GM19099 (cell line): Measurements from ENCODE around the gene CSTF1.

ENCODE experiments used
- POLR2A ChIP-seq: IDR thresholded peaks from 3 replicates; pipeline ENCODE4 v1.6.1; 2011; ENCODE audit warnings: low read depth; ENCODE audit not compliant: insufficient read length; ENCODE audit errors: extremely low read depth

The CSTF1 gene

GRCh38 chr20:56360133-56360907 lies 32.1 kb upstream of the CSTF1 start:
- no peak for TF ChIP-seq POLR2A

GRCh38 chr20:56360908-56361205 lies 31.6 kb upstream of the CSTF1 start:
- TF ChIP-seq POLR2A, result no peak

GRCh38 chr20:56361900-56362299 lies 30.5 kb upstream of the CSTF1 start:
- no peak for TF ChIP-seq POLR2A

- TF ChIP-seq POLR2A, result no peak
These were observed 29.5 kb upstream of the CSTF1 start for GRCh38 chr20:56362833-56363413.

- TF ChIP-seq POLR2A, result no peak
These were observed 29.0 kb upstream of the CSTF1 start for GRCh38 chr20:56363491-56363890.

- TF ChIP-seq POLR2A, result no peak
These were observed 23.9 kb upstream of the CSTF1 start for GRCh38 chr20:56368351-56369134.

GRCh38 chr20:56369179-56369578 lies 23.3 kb upstream of the CSTF1 start:
- no peak for TF ChIP-seq POLR2A

GRCh38 chr20:56371977-56372376 lies 20.5 kb upstream of the CSTF1 start:
- no peak for TF ChIP-seq POLR2A

GRCh38 chr20:56372850-56373249 lies 19.6 kb upstream of the CSTF1 start:
- TF ChIP-seq POLR2A, result no peak

GRCh38 chr20:56373942-56374341 lies 18.5 kb upstream of the CSTF1 start:
- TF ChIP-seq POLR2A, result no peak

GRCh38 chr20:56376331-56376730 lies 16.1 kb upstream of the CSTF1 start:
- no peak for TF ChIP-seq POLR2A

- TF ChIP-seq POLR2A, result no peak
These were observed 14.1 kb upstream of the CSTF1 start for GRCh38 chr20:56378386-56378785.

GRCh38 chr20:56380375-56380774 lies 12.1 kb upstream of the CSTF1 start:
- TF ChIP-seq POLR2A, result no peak

- TF ChIP-seq POLR2A, result no peak
These were observed 10.9 kb upstream of the CSTF1 start for GRCh38 chr20:56381501-56381900.

- no peak for TF ChIP-seq POLR2A
These were observed 9.7 kb upstream of the CSTF1 start for GRCh38 chr20:56382696-56383095.

GRCh38 chr20:56383334-56383733 lies 9.1 kb upstream of the CSTF1 start:
- no peak for TF ChIP-seq POLR2A
